HG03439 (cell line): ENCODE results near the gene PAXIP1.

Experiments
- ATAC-seq: cut with Tn5 transposase; IDR thresholded peaks from one replicate; pipeline ENCODE4 v1.9.1; 2021; ENCODE audit warnings: mild to moderate bottlenecking, moderate library complexity; ENCODE audit not compliant: unreplicated experiment

Gene PAXIP1

GRCh38 chr7:154996101-154996500, 6.8 kb downstream of the PAXIP1 start:
- no peak for ATAC-seq

DNA sequence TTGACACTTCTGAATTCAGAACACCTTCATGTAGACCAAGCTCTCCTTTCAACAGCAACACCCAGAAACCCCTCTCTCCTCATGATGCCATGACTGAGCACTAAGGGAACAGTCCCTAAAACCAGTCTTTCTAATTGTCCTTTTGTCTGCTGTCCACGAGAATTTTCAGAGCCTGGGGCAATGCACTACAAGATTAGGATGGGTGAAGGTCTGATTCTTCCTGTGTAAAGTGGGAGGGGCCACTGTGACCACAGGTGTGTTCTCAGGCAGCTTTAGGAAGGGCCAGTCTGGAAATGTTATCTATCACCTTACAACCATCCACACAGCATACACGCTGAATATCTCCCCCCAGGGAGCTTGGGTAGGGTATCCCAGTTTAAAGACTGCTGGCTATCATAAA, 7.9 kb downstream of the PAXIP1 start:
- no peak for ATAC-seq

DNA sequence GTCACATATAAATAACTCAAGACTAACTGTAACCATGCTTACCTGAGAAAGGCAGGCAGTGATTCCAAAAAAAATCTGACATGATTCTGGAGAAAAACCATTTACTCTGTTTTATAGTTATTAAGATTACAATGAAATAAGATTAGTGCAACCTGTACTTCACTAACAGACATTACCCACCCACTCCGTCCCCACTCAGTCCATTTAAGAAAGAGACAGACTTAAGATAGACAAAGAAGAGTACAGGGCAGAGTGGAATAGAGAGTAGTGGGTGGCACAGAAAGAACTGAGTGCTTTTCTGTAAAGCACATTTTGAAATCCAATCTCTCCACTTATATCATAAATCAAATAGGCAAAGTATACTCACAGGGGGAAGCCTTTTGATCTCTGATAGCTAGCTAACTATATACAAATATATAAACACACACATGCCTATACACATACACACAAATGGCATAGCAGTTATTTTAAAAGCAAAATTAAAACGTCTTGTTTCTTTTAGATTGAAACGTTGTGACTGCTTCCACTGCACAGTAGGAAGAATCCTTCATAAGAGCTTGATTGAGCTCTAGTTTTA, 11.9 kb downstream of the PAXIP1 start:
- ATAC-seq, result no peak

DNA sequence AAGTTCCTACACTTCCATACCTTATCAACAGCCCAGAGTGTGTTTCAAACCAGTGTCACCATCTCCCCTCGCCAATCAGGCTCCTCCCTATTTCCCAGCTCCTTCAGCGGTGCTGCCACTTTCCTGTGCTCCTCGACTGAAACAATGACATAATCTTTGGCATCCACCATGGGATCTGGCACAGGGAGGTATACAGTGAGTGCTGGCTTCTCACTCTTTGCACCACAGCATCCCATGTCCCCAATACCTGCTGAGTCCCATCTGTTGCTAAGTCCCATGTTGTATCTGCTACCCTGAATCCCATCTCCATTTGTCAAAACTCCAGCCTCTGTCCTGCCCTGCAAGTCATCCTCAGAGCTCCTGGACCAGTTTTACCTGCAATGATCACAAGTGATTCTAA, 15.4 kb downstream of the PAXIP1 start:
- no peak for ATAC-seq

- no peak for ATAC-seq
Observed at GRCh38 chr7:154986200-154986945, 16.6 kb downstream of the PAXIP1 start.

DNA sequence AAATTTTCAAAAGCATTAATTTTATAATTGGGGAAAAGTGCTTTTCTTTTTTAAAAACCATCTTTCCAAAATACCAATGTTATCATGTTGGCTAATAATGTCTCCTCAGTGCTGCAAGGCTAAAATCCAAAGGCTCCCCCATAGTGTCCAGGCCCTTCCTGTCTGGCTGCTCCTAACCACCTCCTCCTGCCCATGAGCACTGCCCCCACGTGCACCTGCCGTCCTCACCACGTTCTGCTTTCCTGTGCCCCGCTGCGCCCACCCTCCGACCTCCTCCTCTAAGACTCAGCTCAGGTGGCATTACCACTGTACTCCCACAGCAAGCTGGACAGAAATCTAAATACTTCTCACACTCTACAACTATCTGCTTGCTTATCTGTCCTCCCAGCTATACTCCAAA, 17.7 kb downstream of the PAXIP1 start:
- ATAC-seq, result no peak

- no peak for ATAC-seq
Observed at GRCh38 chr7:154984601-154985188, 18.2 kb downstream of the PAXIP1 start.

GRCh38 chr7:154978017-154978416, 24.9 kb downstream of the PAXIP1 start:
- ATAC-seq, result no peak

GRCh38 chr7:154977250-154977649, 25.7 kb downstream of the PAXIP1 start:
- no peak for ATAC-seq

DNA sequence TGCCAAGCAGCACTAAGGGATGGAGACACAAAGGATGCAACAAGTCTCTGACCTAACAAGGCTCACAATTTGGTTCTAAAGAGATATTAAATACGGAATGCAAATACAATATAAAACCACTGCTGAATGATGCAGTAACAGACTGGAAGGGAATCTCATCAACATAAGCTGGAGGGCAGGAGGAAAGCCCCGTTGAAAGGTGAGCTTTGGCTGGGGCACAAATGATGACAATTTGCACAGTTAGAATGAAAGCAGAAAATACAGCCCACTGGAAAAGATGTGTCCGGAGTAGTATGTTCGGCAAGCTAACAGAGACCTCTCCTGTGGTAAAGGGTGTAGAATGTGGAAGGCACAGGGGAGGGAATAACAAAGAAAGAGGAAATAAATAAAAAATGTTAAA, 26.1 kb downstream of the PAXIP1 start:
- ATAC-seq, result no peak

- no peak for ATAC-seq
Observed at GRCh38 chr7:154975984-154976383, 26.9 kb downstream of the PAXIP1 start.

- ATAC-seq, result no peak
Observed at GRCh38 chr7:154973381-154973780, 29.5 kb downstream of the PAXIP1 start.

GRCh38 chr7:154968336-154969001, 34.5 kb downstream of the PAXIP1 start:
- no peak for ATAC-seq

GRCh38 chr7:154967401-154967955, 35.4 kb downstream of the PAXIP1 start:
- no peak for ATAC-seq

- ATAC-seq, result no peak
Observed at GRCh38 chr7:154965014-154965413, 37.9 kb downstream of the PAXIP1 start.

DNA sequence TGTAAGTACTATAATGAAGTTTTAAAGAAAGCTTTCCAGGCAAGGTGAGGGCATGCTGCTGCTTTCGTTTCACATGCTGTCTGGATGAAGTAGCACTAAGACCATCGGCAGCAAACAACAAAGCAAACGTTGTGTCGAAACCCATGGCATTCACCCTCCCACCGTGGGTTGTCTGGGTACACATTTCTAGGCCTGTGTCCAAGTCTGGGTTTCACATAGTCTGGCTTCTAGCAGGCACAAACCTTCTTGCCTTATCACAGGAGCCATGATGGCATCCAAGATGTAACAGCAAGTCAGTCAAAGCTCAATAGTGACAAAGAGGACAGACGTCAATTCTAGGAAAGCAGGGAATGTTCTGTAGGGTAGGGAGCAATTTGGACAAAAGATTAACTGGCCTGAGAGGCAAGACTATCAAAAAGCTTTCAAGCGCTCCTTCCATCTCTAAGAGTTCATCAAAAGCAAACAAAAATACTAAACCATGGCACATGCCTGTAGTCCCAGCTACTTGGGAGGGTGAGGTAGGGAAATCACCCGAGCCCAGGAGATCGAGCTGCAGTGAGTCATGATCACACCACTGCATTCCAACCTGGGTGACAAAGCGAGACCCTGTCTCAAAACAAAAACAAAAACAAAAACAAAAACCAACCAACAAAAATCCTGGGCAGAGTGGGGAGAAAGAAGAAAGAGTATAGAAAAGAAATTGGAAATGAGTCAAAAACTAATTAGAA, 42.7 kb downstream of the PAXIP1 start:
- no peak for ATAC-seq

DNA sequence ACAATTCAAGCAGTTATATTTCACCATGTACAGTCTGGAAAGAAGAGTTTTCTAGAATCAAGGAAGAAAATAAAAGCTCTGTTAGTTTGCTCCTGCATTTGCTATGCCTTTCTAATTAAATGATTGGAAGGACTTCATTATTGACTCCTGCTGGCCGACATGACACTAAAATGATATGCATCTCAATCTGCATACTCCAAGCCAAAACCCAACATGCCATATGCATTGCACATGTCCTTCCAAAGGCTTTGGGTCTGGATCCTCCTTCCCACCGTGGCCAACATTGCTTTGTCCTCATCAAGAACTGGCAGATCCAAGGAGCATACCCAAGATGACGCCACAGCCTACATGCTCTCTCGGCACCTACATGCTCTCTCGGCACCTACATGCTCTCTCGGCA, 46.5 kb downstream of the PAXIP1 start:
- ATAC-seq, result no peak

DNA sequence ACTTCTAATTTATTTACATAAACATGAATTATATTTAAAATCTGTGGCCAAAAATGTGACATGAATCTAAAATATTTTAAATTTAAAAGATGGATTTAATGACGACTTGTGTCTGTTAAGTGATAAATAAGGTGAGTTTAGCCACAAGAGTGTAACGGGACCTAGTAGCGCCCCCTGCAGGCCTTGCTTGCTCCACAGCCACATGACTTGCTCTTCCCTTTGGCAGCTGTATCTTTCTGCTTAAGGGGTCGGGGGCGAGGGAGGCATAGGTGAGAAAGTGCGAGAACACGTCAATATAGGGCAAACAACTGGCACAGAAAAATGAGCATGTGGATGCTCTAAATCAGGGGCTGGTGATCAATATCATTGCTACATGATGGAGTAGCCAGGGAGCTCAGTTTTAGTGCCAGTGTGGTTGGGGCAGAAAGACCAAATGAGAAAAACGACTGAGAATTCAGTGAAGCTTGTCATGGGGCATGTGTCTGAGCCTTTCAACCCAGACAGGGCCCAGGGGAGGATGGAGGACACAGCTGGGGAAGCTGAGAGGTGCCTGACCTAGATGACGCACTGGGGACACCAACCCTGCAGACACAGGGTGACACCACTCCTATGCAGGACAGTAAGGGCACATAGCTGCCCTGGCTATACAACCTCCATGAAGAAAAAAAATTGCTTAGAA, 49.8 kb downstream of the PAXIP1 start:
- no peak for ATAC-seq

DNA sequence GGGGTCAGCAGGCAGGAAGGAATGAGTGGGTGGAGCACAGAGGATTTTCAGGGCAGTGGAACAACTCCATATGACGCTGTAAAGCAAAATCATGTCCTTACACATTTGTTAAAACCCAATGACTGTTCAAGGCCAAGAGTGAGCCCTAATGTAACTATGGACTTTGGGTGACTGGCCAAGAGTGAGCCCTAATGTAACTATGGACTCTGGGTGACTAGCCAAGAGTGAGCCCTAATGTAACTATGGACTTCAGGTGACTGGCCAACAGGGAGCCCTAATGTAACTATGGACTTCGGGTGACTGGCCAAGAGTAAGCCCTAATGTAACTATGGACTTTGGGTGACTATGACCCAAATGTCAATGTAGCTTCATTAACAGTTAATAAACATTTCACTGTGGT, 52.0 kb downstream of the PAXIP1 start:
- no peak for ATAC-seq

DNA sequence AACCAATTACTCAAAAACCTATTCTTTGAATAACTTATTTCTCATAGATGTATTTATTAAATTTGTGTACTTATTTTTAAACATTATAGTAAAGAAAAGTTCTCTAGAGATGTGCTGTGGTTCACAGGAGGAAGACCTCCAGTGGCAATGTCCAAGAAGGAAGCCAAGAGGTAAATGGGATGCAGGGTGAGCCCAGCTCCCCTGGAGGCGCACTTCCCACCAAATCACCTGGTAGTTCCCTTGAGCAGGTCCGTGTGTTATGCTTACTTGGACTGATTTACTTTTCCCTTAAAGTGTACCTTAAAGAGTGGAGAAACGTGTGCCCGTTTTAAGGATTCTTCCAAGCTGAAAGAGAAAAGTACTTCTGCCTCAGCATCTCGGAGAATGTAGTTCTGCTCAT, 55.3 kb downstream of the PAXIP1 start:
- ATAC-seq, result no peak
